RWPE2 (cell line): ENCODE measurements around the gene CRISPLD2.

Experiments
- ATAC-seq: fragments of 200-7000 bp; cut with Tn5 transposase; 3 replicates; pipeline ENCODE4 v1.9.1; 2021; ENCODE audit warnings: low read depth
- DNase-seq: peaks from one replicate; pipeline ENCODE4 v3.0.0-alpha.2; 2020; ENCODE audit warnings: low spot score
- H3K27ac ChIP-seq: fragments of 450-650 bp; 2 replicates; pipeline ENCODE4 v1.5.1; 2017; ENCODE audit warnings: mild to moderate bottlenecking; ENCODE audit not compliant: poor library complexity, severe bottlenecking
- H3K27me3 ChIP-seq: fragments of 250-450 bp; sonication (Bioruptor Pico); 2 replicates; pipeline ENCODE4 v1.5.1; 2021; ENCODE audit warnings: mild to moderate bottlenecking, moderate library complexity; ENCODE audit not compliant: insufficient read depth, poor library complexity, severe bottlenecking
- H3K36me3 ChIP-seq: fragments of 250-450 bp; sonication (Bioruptor Pico); 2 replicates; pipeline ENCODE4 v1.5.1; 2020; ENCODE audit warnings: low read depth, mild to moderate bottlenecking, moderate library complexity
- H3K4me1 ChIP-seq: fragments of 250-450 bp; sonication (Bioruptor Pico); 2 replicates; pipeline ENCODE4 v1.5.1; 2021; ENCODE audit warnings: mild to moderate bottlenecking, moderate library complexity; ENCODE audit not compliant: insufficient read depth, poor library complexity, severe bottlenecking
- H3K4me3 ChIP-seq: fragments of 250-450 bp; sonication (Bioruptor Pico); 2 replicates; pipeline ENCODE4 v1.5.1; 2021; ENCODE audit warnings: mild to moderate bottlenecking, moderate library complexity; ENCODE audit not compliant: severe bottlenecking
- H3K9me3 ChIP-seq: fragments of 250-450 bp; sonication (Bioruptor Pico); 2 replicates; pipeline ENCODE4 v1.5.1; 2021; ENCODE audit warnings: mild to moderate bottlenecking, moderate library complexity; ENCODE audit not compliant: severe bottlenecking
- CTCF ChIP-seq: fragments of 450-650 bp; IDR thresholded peaks from one replicate; pipeline ENCODE4 v1.5.1; 2017; ENCODE audit warnings: mild to moderate bottlenecking, moderate library complexity; ENCODE audit not compliant: poor library complexity, severe bottlenecking

The CRISPLD2 gene

GRCh38 chr16:84907575-84907974 lies 87.8 kb downstream of the CRISPLD2 start:
- TF ChIP-seq CTCF: no peak
- DNase-seq (no peak), ATAC-seq (no peak)
- H3K36me3 ChIP-seq: no peaks in the 10 kb centered on the region
- H3K27ac ChIP-seq: no peak overlapping the region
- no peaks in the 10 kb centered on the region for H3K9me3 ChIP-seq
- H3K27me3 ChIP-seq: no peaks in the 10 kb centered on the region
- no peak overlapping the region for H3K4me3 ChIP-seq
- no peaks in the 10 kb centered on the region for H3K4me1 ChIP-seq

GRCh38 chr16:84909476-84910085 lies 89.8 kb downstream of the CRISPLD2 start:
- DNase-seq (no peak), ATAC-seq (no peak)
- no peak for TF ChIP-seq CTCF

GRCh38 chr16:84911486-84912216 lies 91.9 kb downstream of the CRISPLD2 start:
- no peak for DNase-seq
- Histone ChIP-seq H3K9me3 (no peaks in the 10 kb centered on the region), H3K4me3 (no peak overlapping the region), H3K36me3 (no peaks in the 10 kb centered on the region), H3K4me1 (no peaks in the 10 kb centered on the region), H3K27me3 (peaks cover 4% of the 10 kb centered on the region), H3K27ac (no peak overlapping the region)
- TF ChIP-seq CTCF: no peak
- ATAC-seq: no peak

More at GRCh38 chr16:84909476-84910085, 89.8 kb downstream of the CRISPLD2 start:
- Histone ChIP-seq H3K36me3 (no peaks in the 10 kb centered on the region), H3K4me3 (no peak overlapping the region), H3K27ac (no peak overlapping the region), H3K4me1 (no peaks in the 10 kb centered on the region), H3K9me3 (no peaks in the 10 kb centered on the region), H3K27me3 (peaks cover 4% of the 10 kb centered on the region)

GRCh38 chr16:84913315-84913714 lies 93.5 kb downstream of the CRISPLD2 start:
- Histone ChIP-seq H3K4me1 (no peaks in the 10 kb centered on the region), H3K27me3 (peaks cover 4% of the 10 kb centered on the region), H3K27ac (no peak overlapping the region), H3K4me3 (no peak overlapping the region), H3K9me3 (no peaks in the 10 kb centered on the region), H3K36me3 (no peaks in the 10 kb centered on the region)
- TF ChIP-seq CTCF: no peak
- ATAC-seq (no peak), DNase-seq (no peak)

GRCh38 chr16:84914273-84914672 lies 94.5 kb downstream of the CRISPLD2 start:
- Histone ChIP-seq H3K9me3 (no peaks in the 10 kb centered on the region), H3K4me1 (no peaks in the 10 kb centered on the region), H3K27me3 (peaks cover 4% of the 10 kb centered on the region), H3K4me3 (no peak overlapping the region), H3K27ac (no peak overlapping the region), H3K36me3 (no peaks in the 10 kb centered on the region)
- ATAC-seq: no peak
- no peak for DNase-seq
- no peak for TF ChIP-seq CTCF
